GM19043 (cell line): Measurements from ENCODE around the gene NRM.
A peak's percentile ranks its signal among the peaks of the same experiment; 100 is the strongest.
"Not testable (repeated sequence)": the region's sequence is repeated elsewhere in the genome, so short reads cannot be mapped to it uniquely, and the experiment has no call there.

ENCODE experiments used
- ATAC-seq: cut with Tn5 transposase; IDR thresholded peaks from one replicate; pipeline ENCODE4 v1.9.1; 2021; ENCODE audit warnings: low read depth; ENCODE audit not compliant: unreplicated experiment

Gene NRM

GRCh38 chr6:30672445-30673253 is 18.1 kb downstream of the NRM start, which contains the start of gene DHX16:
DHX16 (minus strand) TSS chr6:30673006; CDS start chr6:30672841, 165 bp downstream.
- ATAC-seq: peak; percentile 72

GRCh38 chr6:30670760-30671527 is 19.8 kb downstream of the NRM start:
- ATAC-seq: no peak

GRCh38 chr6:30666300-30666699 is 24.5 kb downstream of the NRM start:
- not testable (repeated sequence) for ATAC-seq

GRCh38 chr6:30664994-30665767 is 25.6 kb downstream of the NRM start:
- no peak for ATAC-seq

GRCh38 chr6:30657922-30658321 is 32.9 kb downstream of the NRM start:
- not testable (repeated sequence) for ATAC-seq

GRCh38 chr6:30657454-30657853 is 33.3 kb downstream of the NRM start:
- ATAC-seq: no peak

GRCh38 chr6:30656513-30656912 is 34.3 kb downstream of the NRM start:
- ATAC-seq: no peak

- no peak for ATAC-seq
Measured at GRCh38 chr6:30655743-30656094, 35.1 kb downstream of the NRM start.

GRCh38 chr6:30654798-30655742 is 35.7 kb downstream of the NRM start:
- no peak for ATAC-seq

GRCh38 chr6:30651143-30651542 is 39.6 kb downstream of the NRM start:
- ATAC-seq: no peak

GRCh38 chr6:30647242-30648116 is 43.3 kb downstream of the NRM start:
- ATAC-seq: peak; percentile 53

- peak; percentile 50 for ATAC-seq
Measured at GRCh38 chr6:30646450-30647241, 44.1 kb downstream of the NRM start, which contains the start of gene C6orf136. C6orf136 (plus strand) TSS chr6:30647133; CDS start chr6:30647232, 99 bp downstream.

GRCh38 chr6:30645989-30646388 is 44.8 kb downstream of the NRM start:
- no peak for ATAC-seq

GRCh38 chr6:30644769-30645168 is 46.0 kb downstream of the NRM start:
- ATAC-seq: no peak

- ATAC-seq: no peak
Measured at GRCh38 chr6:30643656-30644055, 47.1 kb downstream of the NRM start.

- no peak for ATAC-seq
Measured at GRCh38 chr6:30641048-30641447, 49.7 kb downstream of the NRM start.

GRCh38 chr6:30640481-30640880 is 50.3 kb downstream of the NRM start:
- ATAC-seq: no peak
